Measurements from ENCODE around the gene SAA2. TPM values are rescaled to one million over a fixed set of nuclear protein-coding genes. Genes with fewer than 3 reads are reported as not detected.

SAA2 gene
- 82.0 TPM for total RNA-seq
- polyA plus RNA-seq (ENCODE audit: insufficient read depth, low read depth, low replicate concordance), result 4.4 TPM
- long read RNA-seq, donor 1, result 0 reads
- long read RNA-seq, donor 2, result 0 reads
- long read RNA-seq, donor 3, result 0 reads
- long read RNA-seq, donor 4, result 0 reads
- long read RNA-seq, donor 5, result 0 reads
- long read RNA-seq, donor 6, result 0 reads
- long read RNA-seq, donor 7, transcript SAA2-201 (4 exons, 563 nt), result major isoform, 16 of 21 reads
- long read RNA-seq, donor 7, partial matches to known transcripts, result 2 of 21 reads
- long read RNA-seq, donor 7, other reads (novel, unspliced or antisense), result 0 of 21 reads
- long read RNA-seq, donor 8, result 0 reads
- long read RNA-seq, donor 9, result 0 reads
- long read RNA-seq, donor 10, result 0 reads

GRCh38 chr11:18248561-18248960 lies at the start of gene SAA2:
Gene SAA2 (minus strand): TSS chr11:18248668. CDS start chr11:18248011, 657 bp downstream.
- Histone ChIP-seq H3K4me3 (ENCODE audit: low read length in 3 of 3) (no peak within 1 kb of the TSS), H3K9me3 (ENCODE audit: control insufficient read depth in 2 of 3, insufficient read depth in 1 of 3, low read length in 3 of 3) (no peaks in the 10 kb centered on the region), H3K9ac (ENCODE audit: low read length in 3 of 3) (no peak within 1 kb of the TSS), H3K4me1 (ENCODE audit: control insufficient read depth in 2 of 3, insufficient read depth in 2 of 3, low read depth in 1 of 3, low read length in 3 of 3) (no peaks in the 10 kb centered on the region), H3K36me3 (ENCODE audit: control insufficient read depth in 2 of 3, insufficient read depth in 3 of 3, low read length in 3 of 3) (no peaks in the 10 kb centered on the region), H3K27me3 (ENCODE audit: control insufficient read depth, insufficient read depth, low read length) (no peaks in the 10 kb centered on the region), H3K27ac (ENCODE audit: low read depth in 2 of 2, low read length in 2 of 2) (no peak within 1 kb of the TSS)
- no peak for DNase-seq
- no peak for FAIRE-seq
- TF ChIP-seq CTCF (IDR thresholded peaks at IDR 0.05; ENCODE audit: borderline replicate concordance, extremely low read depth, insufficient read depth), result no peak
- intact Hi-C loops (cut with DNase I), result no loop called here

GRCh38 chr11:18295316-18295715 lies 46.8 kb upstream of the SAA2 start:
- FAIRE-seq (no peak), DNase-seq (no peak)
- Histone ChIP-seq H3K9me3 (ENCODE audit: control insufficient read depth in 2 of 3, insufficient read depth in 1 of 3, low read length in 3 of 3) (no peaks in the 10 kb centered on the region), H3K36me3 (ENCODE audit: control insufficient read depth in 2 of 3, insufficient read depth in 3 of 3, low read length in 3 of 3) (peaks cover 5 to 52% (median 21%) of the 10 kb centered on the region in 3 donors), H3K27ac (ENCODE audit: low read depth in 2 of 2, low read length in 2 of 2) (no peak overlapping the region), H3K4me1 (ENCODE audit: control insufficient read depth in 2 of 3, insufficient read depth in 2 of 3, low read depth in 1 of 3, low read length in 3 of 3) (no peaks in the 10 kb centered on the region), H3K4me3 (ENCODE audit: low read length in 3 of 3) (no peak overlapping the region), H3K9ac (ENCODE audit: low read length in 3 of 3) (no peak overlapping the region), H3K27me3 (ENCODE audit: control insufficient read depth, insufficient read depth, low read length) (no peaks in the 10 kb centered on the region)
- no peak for TF ChIP-seq CTCF (IDR thresholded peaks at IDR 0.05; ENCODE audit: borderline replicate concordance, extremely low read depth, insufficient read depth)
- intact Hi-C loops (cut with DNase I), result no loop called here

GRCh38 chr11:18294862-18295261 lies 46.4 kb upstream of the SAA2 start:
- Histone ChIP-seq H3K36me3 (ENCODE audit: control insufficient read depth in 2 of 3, insufficient read depth in 3 of 3, low read length in 3 of 3) (peaks cover 5 to 52% (median 24%) of the 10 kb centered on the region in 3 donors), H3K4me1 (ENCODE audit: control insufficient read depth in 2 of 3, insufficient read depth in 2 of 3, low read depth in 1 of 3, low read length in 3 of 3) (no peaks in the 10 kb centered on the region), H3K9me3 (ENCODE audit: control insufficient read depth in 2 of 3, insufficient read depth in 1 of 3, low read length in 3 of 3) (no peaks in the 10 kb centered on the region), H3K4me3 (ENCODE audit: low read length in 3 of 3) (no peak overlapping the region), H3K9ac (ENCODE audit: low read length in 3 of 3) (no peak overlapping the region), H3K27ac (ENCODE audit: low read depth in 2 of 2, low read length in 2 of 2) (no peak overlapping the region), H3K27me3 (ENCODE audit: control insufficient read depth, insufficient read depth, low read length) (no peaks in the 10 kb centered on the region)
- no peak for FAIRE-seq
- intact Hi-C loops (cut with DNase I), result no loop called here
- DNase-seq, result no peak
- no peak for TF ChIP-seq CTCF (IDR thresholded peaks at IDR 0.05; ENCODE audit: borderline replicate concordance, extremely low read depth, insufficient read depth)

Measured in kidney (tissue), 22 donors.